ENCODE measurements around the gene RFX6. TPM values are rescaled to one million over a fixed set of nuclear protein-coding genes. Genes with fewer than 3 reads are reported as not detected.

Gene RFX6
- total RNA-seq, 3 donors from 2014 or later: under 0.01 to 1.8 TPM; not detected in 1

DNA sequence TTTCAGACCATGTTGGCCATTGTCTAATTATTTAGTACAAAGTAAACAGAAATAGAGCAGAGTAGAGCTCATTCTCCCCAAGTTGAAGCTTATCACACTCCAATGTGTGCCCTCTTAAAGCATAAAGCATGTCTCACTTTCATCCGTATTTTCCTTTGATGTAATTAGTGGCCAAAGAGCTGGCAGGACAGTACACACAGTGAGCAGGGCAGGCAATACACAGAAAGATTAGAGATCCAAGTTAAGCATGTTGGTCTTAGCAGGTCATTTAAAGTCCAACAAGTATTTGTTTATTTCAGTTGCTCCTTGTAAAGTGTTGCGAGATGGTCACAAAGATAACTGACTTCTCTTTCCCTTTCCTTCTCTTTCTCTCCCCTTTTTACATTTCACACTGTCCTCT, 47.2 kb downstream of the RFX6 start:
- no peak overlapping the region for H3K4me3 ChIP-seq
- no peak overlapping the region for H3K27ac ChIP-seq
- no peaks in the 10 kb centered on the region for H3K4me1 ChIP-seq
- intact Hi-C loops (cut with DNase I; ENCODE audit: low total_unique reads): no loop called here
- no peaks in the 10 kb centered on the region for H3K27me3 ChIP-seq
- TF ChIP-seq, protein P1, sequence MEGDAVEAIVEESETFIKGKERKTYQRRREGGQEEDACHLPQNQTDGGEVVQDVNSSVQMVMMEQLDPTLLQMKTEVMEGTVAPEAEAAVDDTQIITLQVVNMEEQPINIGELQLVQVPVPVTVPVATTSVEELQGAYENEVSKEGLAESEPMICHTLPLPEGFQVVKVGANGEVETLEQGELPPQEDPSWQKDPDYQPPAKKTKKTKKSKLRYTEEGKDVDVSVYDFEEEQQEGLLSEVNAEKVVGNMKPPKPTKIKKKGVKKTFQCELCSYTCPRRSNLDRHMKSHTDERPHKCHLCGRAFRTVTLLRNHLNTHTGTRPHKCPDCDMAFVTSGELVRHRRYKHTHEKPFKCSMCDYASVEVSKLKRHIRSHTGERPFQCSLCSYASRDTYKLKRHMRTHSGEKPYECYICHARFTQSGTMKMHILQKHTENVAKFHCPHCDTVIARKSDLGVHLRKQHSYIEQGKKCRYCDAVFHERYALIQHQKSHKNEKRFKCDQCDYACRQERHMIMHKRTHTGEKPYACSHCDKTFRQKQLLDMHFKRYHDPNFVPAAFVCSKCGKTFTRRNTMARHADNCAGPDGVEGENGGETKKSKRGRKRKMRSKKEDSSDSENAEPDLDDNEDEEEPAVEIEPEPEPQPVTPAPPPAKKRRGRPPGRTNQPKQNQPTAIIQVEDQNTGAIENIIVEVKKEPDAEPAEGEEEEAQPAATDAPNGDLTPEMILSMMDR (IDR thresholded peaks at IDR 0.05): no peak
- no peak for TF ChIP-seq POLR2AphosphoS5 (IDR thresholded peaks at IDR 0.05)
- TF ChIP-seq POLR2A (IDR thresholded peaks at IDR 0.05): no peak
- no peaks in the 10 kb centered on the region for H3K36me3 ChIP-seq
- no peak for DNase-seq (ENCODE audit: low spot score in 2 of 2)
- no peaks in the 10 kb centered on the region for H3K9me3 ChIP-seq

DNA sequence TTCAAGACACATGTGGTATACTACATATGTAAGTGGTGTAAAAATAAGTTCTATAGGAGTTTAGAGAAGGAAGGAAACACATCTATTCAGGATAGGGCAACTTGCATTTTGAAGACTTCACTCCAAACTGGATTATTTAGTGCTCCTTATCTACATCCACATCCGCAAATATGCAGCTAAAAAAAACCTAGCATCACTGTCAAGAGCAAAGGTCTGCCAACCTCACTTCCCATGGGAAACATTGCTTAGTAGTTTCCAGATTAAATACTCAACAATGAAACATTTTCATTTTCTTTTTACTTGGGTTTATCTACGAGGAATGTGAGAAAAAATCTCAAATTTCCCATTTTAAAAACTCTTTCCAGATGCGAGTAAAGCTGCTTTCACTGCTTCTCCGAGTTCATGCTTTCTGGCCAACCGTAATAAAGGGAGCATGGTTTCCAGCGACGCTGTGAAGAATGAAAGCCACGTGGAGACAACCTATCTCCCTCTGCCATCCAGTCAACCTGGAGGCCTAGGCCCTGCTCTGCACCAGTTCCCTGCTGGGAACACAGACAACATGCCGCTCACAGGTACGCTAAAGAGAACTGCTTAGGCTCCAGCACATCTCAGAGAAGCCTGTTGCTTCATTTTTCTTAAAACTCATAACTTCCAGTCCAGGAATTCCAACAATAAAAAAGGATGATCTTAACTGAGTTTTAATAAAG, 48.2 kb downstream of the RFX6 start:
- Histone ChIP-seq H3K4me3 (no peak overlapping the region), H3K36me3 (no peaks in the 10 kb centered on the region), H3K4me1 (no peaks in the 10 kb centered on the region), H3K27ac (no peak overlapping the region), H3K27me3 (no peaks in the 10 kb centered on the region), H3K9me3 (no peaks in the 10 kb centered on the region)
- intact Hi-C loops (cut with DNase I; ENCODE audit: low total_unique reads): no loop called here
- TF ChIP-seq POLR2A (IDR thresholded peaks at IDR 0.05): no peak
- TF ChIP-seq, protein P1 (IDR thresholded peaks at IDR 0.05): no peak
- no peak for TF ChIP-seq POLR2AphosphoS5 (IDR thresholded peaks at IDR 0.05)
- no peak for DNase-seq (ENCODE audit: low spot score in 2 of 2)

DNA sequence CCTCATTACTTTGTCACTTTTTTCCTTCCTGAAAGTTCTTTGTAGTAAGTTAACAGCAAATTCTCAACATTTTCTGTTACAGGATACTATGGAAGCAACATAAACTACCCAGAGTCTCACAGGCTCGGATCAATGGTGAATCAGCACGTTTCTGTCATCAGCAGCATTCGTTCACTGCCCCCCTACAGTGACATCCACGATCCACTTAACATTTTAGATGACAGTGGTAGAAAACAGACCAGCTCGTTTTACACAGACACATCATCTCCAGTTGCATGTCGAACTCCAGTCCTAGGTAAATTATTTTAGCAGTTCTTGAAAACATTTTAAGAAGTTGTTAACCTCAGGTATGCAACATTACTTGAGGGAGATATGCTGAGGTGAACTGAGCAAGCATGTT, 51.6 kb downstream of the RFX6 start:
- Histone ChIP-seq H3K4me1 (no peaks in the 10 kb centered on the region), H3K4me3 (no peak overlapping the region), H3K36me3 (no peaks in the 10 kb centered on the region), H3K9me3 (no peaks in the 10 kb centered on the region), H3K27ac (no peak overlapping the region), H3K27me3 (no peaks in the 10 kb centered on the region)
- TF ChIP-seq POLR2A (IDR thresholded peaks at IDR 0.05): no peak
- no peak for TF ChIP-seq POLR2AphosphoS5 (IDR thresholded peaks at IDR 0.05)
- TF ChIP-seq, protein P1 (IDR thresholded peaks at IDR 0.05): no peak
- intact Hi-C loops (cut with DNase I; ENCODE audit: low total_unique reads): no loop called here
- no peak for DNase-seq (ENCODE audit: low spot score in 2 of 2)

DNA sequence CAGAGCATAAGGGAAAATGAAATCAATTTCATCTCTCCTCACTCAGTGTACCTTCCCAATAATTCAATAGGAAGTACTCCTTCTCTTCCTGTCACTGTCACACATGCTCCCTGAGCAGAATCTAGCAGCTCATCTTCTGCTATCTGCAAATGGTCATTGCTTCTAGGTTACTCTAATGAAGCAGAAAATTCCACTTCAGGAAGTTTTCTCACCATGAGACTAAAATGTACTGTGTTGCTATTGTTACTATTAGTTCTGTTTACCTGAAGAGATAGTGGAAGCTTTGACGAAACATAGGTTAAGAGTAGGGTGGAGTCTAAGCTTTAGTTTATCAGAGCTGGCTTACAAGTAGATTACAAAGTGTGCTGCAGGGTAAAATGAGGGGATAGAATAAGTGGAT, 52.8 kb downstream of the RFX6 start:
- no peaks in the 10 kb centered on the region for H3K9me3 ChIP-seq
- TF ChIP-seq, protein P1 (IDR thresholded peaks at IDR 0.05): no peak
- TF ChIP-seq POLR2AphosphoS5 (IDR thresholded peaks at IDR 0.05) (no peak), POLR2A (IDR thresholded peaks at IDR 0.05) (no peak)
- no peaks in the 10 kb centered on the region for H3K4me1 ChIP-seq

DNA sequence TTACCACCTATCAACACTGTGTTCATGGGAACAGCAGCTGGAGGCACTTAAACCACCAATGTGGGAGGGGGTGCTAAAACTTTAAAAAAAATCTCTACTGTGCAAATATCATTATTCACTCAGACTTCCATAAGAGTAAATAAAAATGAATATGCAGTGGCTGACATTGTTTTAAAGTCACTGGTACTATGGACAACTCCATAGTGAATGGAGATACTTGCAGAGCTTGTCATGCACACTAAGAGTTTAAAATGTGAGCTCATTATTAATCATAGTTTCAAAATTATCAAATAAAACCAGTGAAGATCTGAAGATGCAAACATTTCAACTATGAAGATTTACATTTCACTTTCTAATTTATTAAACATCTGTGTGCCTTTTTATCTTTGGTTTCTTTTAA, 54.4 kb downstream of the RFX6 start:
- DNase-seq (ENCODE audit: low spot score in 2 of 2): no peak

More for the DNA sequence above, 52.8 kb downstream of the RFX6 start:
- H3K4me3 ChIP-seq: no peak overlapping the region
- no peak for DNase-seq (ENCODE audit: low spot score in 2 of 2)
- intact Hi-C loops (cut with DNase I; ENCODE audit: low total_unique reads): loop anchor here (2.0 kb wide), 1 partner anchor 37 kb away; no protein-coding TSS in a partner anchor
- no peaks in the 10 kb centered on the region for H3K36me3 ChIP-seq
- no peaks in the 10 kb centered on the region for H3K27me3 ChIP-seq
- no peak overlapping the region for H3K27ac ChIP-seq

More for the DNA sequence above, 54.4 kb downstream of the RFX6 start:
- H3K4me3 ChIP-seq: no peak overlapping the region
- intact Hi-C loops (cut with DNase I; ENCODE audit: low total_unique reads): loop anchor here (2.0 kb wide), 1 partner anchor 39 kb away; no protein-coding TSS in a partner anchor
- H3K9me3 ChIP-seq: no peaks in the 10 kb centered on the region
- H3K27ac ChIP-seq: no peak overlapping the region
- no peaks in the 10 kb centered on the region for H3K27me3 ChIP-seq
- H3K4me1 ChIP-seq: no peaks in the 10 kb centered on the region
- no peak for TF ChIP-seq POLR2AphosphoS5 (IDR thresholded peaks at IDR 0.05)
- no peak for TF ChIP-seq POLR2A (IDR thresholded peaks at IDR 0.05)
- TF ChIP-seq, protein P1 (IDR thresholded peaks at IDR 0.05): no peak
- H3K36me3 ChIP-seq: no peaks in the 10 kb centered on the region
